Tibial artery (tissue), 4 donors: ENCODE measurements around the gene PSD4.

Experiments
- DNase-seq, 2 donors: peaks; one replicate each; pipeline ENCODE4 v3.0.0-alpha.2; 2019
- H3K27ac ChIP-seq, 2 donors: fragments of 200-600 bp; sonication (generic) in 1 of 2; 1 replicate in 1 of 2; 2 replicates in 1 of 2; pipeline ENCODE4 v1.5.1; 2018 to 2019; ENCODE audit warnings: mild to moderate bottlenecking in 1 of 2
- H3K27me3 ChIP-seq, 2 donors: fragments of 200-600 bp; sonication (generic) in 1 of 2; one replicate each; pipeline versions ENCODE4 v1.5.1 to v1.6.0; 2016 to 2019
- H3K36me3 ChIP-seq, 3 donors: fragments of 200-600 bp; sonication (generic) in 2 of 3; one replicate each; pipeline ENCODE4 v1.5.1; 2016 to 2019; ENCODE audit warnings: mild to moderate bottlenecking in 2 of 3
- H3K4me1 ChIP-seq, 4 donors: fragments of 200-600 bp; sonication (generic) in 2 of 4; 1 replicate in 3 of 4; 2 replicates in 1 of 4; pipeline ENCODE4 v1.5.1; 2016 to 2019
- H3K4me3 ChIP-seq, 2 donors: fragments of 200-600 bp; sonication (generic) in 1 of 2; 1 replicate in 1 of 2; 2 replicates in 1 of 2; pipeline ENCODE4 v1.5.1; 2018 to 2019; ENCODE audit warnings: mild to moderate bottlenecking in 2 of 2
- H3K9me3 ChIP-seq, 3 donors: fragments of 200-600 bp; sonication (generic) in 1 of 3; one replicate each; pipeline ENCODE4 v1.5.1; 2016 to 2019
- CTCF ChIP-seq, 2 experiments: fragments of 200-600 bp in 1 of 2; fragments of 450-650 bp in 1 of 2; IDR thresholded peaks; one replicate each; pipeline ENCODE4 v1.5.1; 2017 to 2019; ENCODE audit warnings: antibody characterized with exemption in 2 of 2, mild to moderate bottlenecking in 1 of 2, moderate library complexity in 1 of 2
- intact Hi-C: fragments of 100-400 bp; cut with DNase I; formaldehyde crosslinking; loops from one replicate; pipeline ENCODE4 v1.15.0; 2023; ENCODE audit warnings: low total_unique reads

The PSD4 gene

GRCh38 chr2:113209646-113210171 lies 35.9 kb downstream of the PSD4 start:
- intact Hi-C loops = no loop called here
- DNase-seq = peak in 1 of 2 donors; percentile 53

GRCh38 chr2:113211226-113212105 lies 37.7 kb downstream of the PSD4 start:
- Histone ChIP-seq H3K9me3 (no peaks in the 10 kb centered on the region), H3K27me3 (peaks cover 0 to 3% of the 10 kb centered on the region in 2 donors), H3K4me3 (no peak overlapping the region), H3K4me1 (peaks cover 0 to 13% (median 6%) of the 10 kb centered on the region in 4 donors), H3K36me3 (no peaks in the 10 kb centered on the region), H3K27ac (peak overlapping the region in 1 of 2 donors; percentile 21)
- intact Hi-C loops = no loop called here
- TF ChIP-seq CTCF (IDR thresholded peaks at IDR 0.05) = no peak
- peak; percentile 41 to 59 for DNase-seq

More at GRCh38 chr2:113209646-113210171, 35.9 kb downstream of the PSD4 start:
- Histone ChIP-seq H3K9me3 (no peaks in the 10 kb centered on the region), H3K4me3 (no peak overlapping the region), H3K4me1 (peaks cover 0 to 13% (median 6%) of the 10 kb centered on the region in 4 donors), H3K27me3 (peaks cover 0 to 3% of the 10 kb centered on the region in 2 donors), H3K36me3 (no peaks in the 10 kb centered on the region), H3K27ac (no peak overlapping the region)
- TF ChIP-seq CTCF (IDR thresholded peaks at IDR 0.05) = no peak

GRCh38 chr2:113212245-113213060 lies 38.7 kb downstream of the PSD4 start:
- intact Hi-C loops = no loop called here
- no peaks in the 10 kb centered on the region for H3K9me3 ChIP-seq
- TF ChIP-seq CTCF (IDR thresholded peaks at IDR 0.05) = no peak
- no peaks in the 10 kb centered on the region for H3K36me3 ChIP-seq
- H3K27ac ChIP-seq = no peak overlapping the region
- no peak overlapping the region for H3K4me3 ChIP-seq
- H3K4me1 ChIP-seq = peaks cover 0 to 13% (median 6%) of the 10 kb centered on the region in 4 donors
- DNase-seq = peak; percentile 51 to 73
- peaks cover 0 to 3% of the 10 kb centered on the region in 2 donors for H3K27me3 ChIP-seq

DNA sequence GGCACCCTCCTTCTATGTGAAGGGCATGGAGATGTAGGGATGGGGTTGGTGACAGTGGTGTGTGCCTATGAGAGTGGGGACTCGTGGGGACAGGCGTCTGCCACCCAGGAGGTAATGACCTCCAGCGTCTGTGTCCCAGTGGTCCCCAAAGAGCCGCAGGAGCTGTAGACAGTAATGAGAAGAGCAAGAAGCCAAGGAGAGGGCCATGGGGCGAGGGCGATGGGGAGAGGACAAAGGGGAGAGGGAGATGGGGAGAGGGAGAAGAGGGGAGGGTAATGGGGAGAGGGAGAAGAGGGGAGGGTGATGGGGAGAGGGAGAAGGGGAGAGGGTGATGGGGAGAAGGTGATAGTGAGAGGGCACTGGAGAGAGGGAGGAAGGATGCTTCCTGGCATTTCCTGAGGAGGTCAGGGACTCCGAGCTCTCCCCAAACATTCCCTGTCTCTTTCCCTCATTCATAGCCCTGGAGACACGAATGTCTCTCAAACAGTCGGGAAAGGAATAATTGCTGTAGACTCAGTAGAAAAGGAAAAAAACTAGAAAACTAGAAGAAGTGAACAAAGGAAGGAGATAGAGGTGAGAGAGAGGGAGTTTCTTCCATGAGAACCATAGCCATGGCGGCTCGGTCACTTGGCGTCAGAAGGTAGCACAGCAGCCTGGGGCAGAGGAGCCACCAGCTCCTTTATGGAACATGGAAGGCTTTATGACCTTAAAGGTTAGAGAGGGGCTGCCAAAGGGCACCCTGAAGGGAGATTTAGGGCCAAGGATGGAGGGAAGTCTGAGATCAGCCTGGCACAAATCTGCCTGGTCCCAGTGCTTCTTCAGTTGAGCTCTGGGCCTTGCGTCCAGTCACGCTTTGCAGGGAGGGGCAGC lies 39.5 kb downstream of the PSD4 start:
- Histone ChIP-seq H3K27me3 (peaks cover 0 to 3% of the 10 kb centered on the region in 2 donors), H3K27ac (no peak overlapping the region), H3K4me1 (peaks cover 0 to 20% (median 6%) of the 10 kb centered on the region in 4 donors), H3K36me3 (no peaks in the 10 kb centered on the region), H3K9me3 (no peaks in the 10 kb centered on the region), H3K4me3 (no peak overlapping the region)
- intact Hi-C loops = no loop called here
- DNase-seq = peak in 1 of 2 donors; percentile 47
- TF ChIP-seq CTCF (IDR thresholded peaks at IDR 0.05) = no peak

GRCh38 chr2:113214141-113214540 lies 40.4 kb downstream of the PSD4 start:
- H3K4me1 ChIP-seq = peaks cover 0 to 21% (median 6%) of the 10 kb centered on the region in 4 donors
- peaks cover 0 to 3% of the 10 kb centered on the region in 2 donors for H3K27me3 ChIP-seq
- no peak overlapping the region for H3K27ac ChIP-seq
- no peaks in the 10 kb centered on the region for H3K9me3 ChIP-seq
- intact Hi-C loops = no loop called here
- no peaks in the 10 kb centered on the region for H3K36me3 ChIP-seq
- peak in 1 of 2 donors; percentile 33 for DNase-seq
- H3K4me3 ChIP-seq = no peak overlapping the region
- no peak for TF ChIP-seq CTCF (IDR thresholded peaks at IDR 0.05)
